Suprapubic skin (tissue), 4 donors: Measurements from ENCODE around the gene TCAIM.

Experiments used
- CTCF ChIP-seq, 2 donors: fragments of 200-600 bp in 1 of 2; fragments of 450-650 bp in 1 of 2; sonication (generic) in 1 of 2; IDR thresholded peaks; one replicate each; pipeline ENCODE4 v1.5.1; 2016 to 2019; ENCODE audit warnings: antibody characterized with exemption in 2 of 2, mild to moderate bottlenecking in 1 of 2, moderate library complexity in 1 of 2
- EP300 ChIP-seq: sonication (generic); formaldehyde crosslinking; IDR thresholded peaks from one replicate; pipeline ENCODE4 v1.6.1; 2017; ENCODE audit warnings: antibody characterized with exemption
- POLR2A ChIP-seq, 2 donors: fragments of 450-650 bp; IDR thresholded peaks; one replicate each; pipeline ENCODE4 v1.6.1; 2017; ENCODE audit warnings: antibody characterized with exemption in 2 of 2, mild to moderate bottlenecking in 2 of 2, moderate library complexity in 2 of 2
- POLR2AphosphoS5 ChIP-seq, 3 donors: sonication (generic); formaldehyde crosslinking; IDR thresholded peaks; one replicate each; pipeline ENCODE4 v1.6.1; 2017; ENCODE audit warnings: antibody characterized with exemption in 3 of 3

GRCh38 chr3:44359146-44359751 is 20.7 kb downstream of the TCAIM start:
- no peak for TF ChIP-seq CTCF (IDR thresholded peaks at IDR 0.05)
- no peak for TF ChIP-seq POLR2A (IDR thresholded peaks at IDR 0.05)
- TF ChIP-seq POLR2AphosphoS5 (IDR thresholded peaks at IDR 0.05), result no peak
- no peak for TF ChIP-seq EP300
